ENCODE data around the gene HOXB6. TPM values are rescaled to one million over a fixed set of nuclear protein-coding genes. Genes with fewer than 3 reads are reported as not detected.

HOXB6 gene
- total and polyA plus RNA-seq, 9 donors = 0.25 to 10.3 (median 1.2) TPM

DNA sequence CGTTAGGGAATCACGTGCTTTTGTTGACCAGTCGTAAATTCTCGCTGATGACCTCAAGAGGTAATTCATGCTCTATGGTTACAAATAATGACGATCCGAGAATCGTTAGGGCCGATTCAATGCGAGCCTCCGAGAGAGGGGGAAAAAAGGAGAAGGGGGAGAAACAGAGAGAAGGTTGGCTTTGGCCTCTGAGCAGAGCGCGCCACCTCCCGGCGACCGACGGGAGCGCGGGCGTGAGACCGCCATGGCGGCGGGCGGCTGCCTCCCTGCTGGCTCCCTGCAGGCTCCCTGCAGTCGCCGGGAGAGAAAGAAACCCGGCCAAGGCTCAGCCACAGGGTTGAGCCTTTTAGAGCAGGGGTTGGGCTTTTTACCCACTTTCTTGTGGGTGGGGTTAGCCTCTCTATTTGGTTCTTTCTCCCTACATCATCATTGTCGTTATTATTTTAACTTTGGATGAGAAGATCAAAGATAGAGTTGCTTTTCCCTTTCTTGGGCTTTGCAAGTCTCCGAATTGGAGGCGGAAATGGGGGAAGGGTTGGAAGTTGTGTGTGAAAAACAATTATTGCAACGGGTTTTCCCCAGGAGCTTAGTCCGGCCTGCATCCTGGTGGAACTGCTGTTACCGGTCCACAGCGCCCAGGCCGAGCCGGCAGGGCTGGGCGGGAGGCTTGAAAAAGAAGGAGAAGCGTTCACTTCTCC lies 10.8 kb downstream of the HOXB6 start:
- intact Hi-C loops (cut with DNase I) = loop anchor here in 1 of 4 donors (10.0 kb wide), 1 partner anchor 239 kb away; no protein-coding TSS in a partner anchor
- peak in 2 of 5 donors; percentile 41 to 57 for DNase-seq
- no peaks in the 10 kb centered on the region for H3K4me1 ChIP-seq (ENCODE audit: insufficient read depth)

DNA sequence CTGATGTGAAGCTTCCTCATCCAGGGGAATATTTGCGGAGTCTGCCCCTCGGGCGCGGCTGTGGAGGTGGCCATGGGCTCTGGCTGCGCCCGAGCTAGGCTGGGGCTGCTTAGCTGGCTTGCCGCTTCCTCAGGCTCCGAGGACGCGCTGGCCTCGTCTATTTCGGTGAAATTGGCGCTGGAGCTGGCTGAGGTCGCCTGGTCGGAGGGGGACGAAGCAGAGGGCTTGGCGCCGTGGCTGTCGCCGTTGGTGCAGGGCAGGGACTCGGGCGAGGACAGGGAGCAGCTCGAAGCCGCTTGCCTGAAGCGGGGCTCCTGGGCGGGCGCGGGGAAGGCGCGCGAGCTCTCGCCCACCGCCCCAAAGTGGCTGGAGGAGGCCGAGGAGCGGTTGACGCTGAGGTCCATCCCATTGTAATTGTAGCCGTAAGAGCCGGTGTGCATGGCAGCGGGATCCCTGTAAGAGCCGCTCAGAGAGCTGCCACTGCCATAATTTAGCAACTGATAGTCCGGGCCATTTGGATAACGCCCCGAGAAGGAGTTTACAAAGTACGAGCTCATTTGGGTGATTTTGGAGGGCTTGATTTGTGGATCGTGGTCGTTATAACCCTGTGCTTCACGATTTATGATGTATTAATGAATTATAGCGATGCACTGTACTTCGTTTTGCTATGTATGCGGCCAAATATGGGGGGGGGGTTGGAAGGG lies 11.5 kb downstream of the HOXB6 start, which contains the start of gene HOXB5:
Gene HOXB5 (minus strand): TSS at position 654 of the 704 bp plus-strand sequence. CDS start 97 bp downstream, at position 557.
- H3K9me3 ChIP-seq = peaks cover 0 to 8% of the 10 kb centered on the region in 2 donors
- DNase-seq = no peak
- H3K4me1 ChIP-seq (ENCODE audit: insufficient read depth) = no peaks in the 10 kb centered on the region
- WGBS, 3 donors = 2 to 3% (median 2%) methylated on average over 50 of the region's 50 CpGs
- no peaks in the 10 kb centered on the region for H3K36me3 ChIP-seq
- H3K4me3 ChIP-seq = peak within 1 kb of the TSS; percentile 27
- no peak for TF ChIP-seq EP300 (IDR thresholded peaks at IDR 0.05)
- TF ChIP-seq, protein P1, sequence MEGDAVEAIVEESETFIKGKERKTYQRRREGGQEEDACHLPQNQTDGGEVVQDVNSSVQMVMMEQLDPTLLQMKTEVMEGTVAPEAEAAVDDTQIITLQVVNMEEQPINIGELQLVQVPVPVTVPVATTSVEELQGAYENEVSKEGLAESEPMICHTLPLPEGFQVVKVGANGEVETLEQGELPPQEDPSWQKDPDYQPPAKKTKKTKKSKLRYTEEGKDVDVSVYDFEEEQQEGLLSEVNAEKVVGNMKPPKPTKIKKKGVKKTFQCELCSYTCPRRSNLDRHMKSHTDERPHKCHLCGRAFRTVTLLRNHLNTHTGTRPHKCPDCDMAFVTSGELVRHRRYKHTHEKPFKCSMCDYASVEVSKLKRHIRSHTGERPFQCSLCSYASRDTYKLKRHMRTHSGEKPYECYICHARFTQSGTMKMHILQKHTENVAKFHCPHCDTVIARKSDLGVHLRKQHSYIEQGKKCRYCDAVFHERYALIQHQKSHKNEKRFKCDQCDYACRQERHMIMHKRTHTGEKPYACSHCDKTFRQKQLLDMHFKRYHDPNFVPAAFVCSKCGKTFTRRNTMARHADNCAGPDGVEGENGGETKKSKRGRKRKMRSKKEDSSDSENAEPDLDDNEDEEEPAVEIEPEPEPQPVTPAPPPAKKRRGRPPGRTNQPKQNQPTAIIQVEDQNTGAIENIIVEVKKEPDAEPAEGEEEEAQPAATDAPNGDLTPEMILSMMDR (IDR thresholded peaks at IDR 0.05) = no peak
- TF ChIP-seq POLR2A (IDR thresholded peaks at IDR 0.05) = no peak
- H3K27me3 ChIP-seq = peaks cover 2% of the 10 kb centered on the region
- H3K27ac ChIP-seq = no peak within 1 kb of the TSS
- intact Hi-C loops (cut with DNase I) = loop anchor here in 1 of 4 donors (10.0 kb wide), 1 partner anchor 238 kb away; no protein-coding TSS in a partner anchor

More for the DNA sequence above, 10.8 kb downstream of the HOXB6 start:
- Histone ChIP-seq H3K9me3 (peaks cover 0 to 8% of the 10 kb centered on the region in 2 donors), H3K27me3 (peaks cover 2% of the 10 kb centered on the region), H3K27ac (no peak overlapping the region), H3K36me3 (no peaks in the 10 kb centered on the region), H3K4me3 (peak overlapping the region; percentile 27)
- TF ChIP-seq, protein P1 (IDR thresholded peaks at IDR 0.05) = peak in 1 of 3 donors; percentile 21
- no peak for TF ChIP-seq EP300 (IDR thresholded peaks at IDR 0.05)
- no peak for TF ChIP-seq POLR2A (IDR thresholded peaks at IDR 0.05)
- 8 to 12% (median 12%) methylated on average over 37 of the region's 37 CpGs for WGBS, 3 donors

DNA sequence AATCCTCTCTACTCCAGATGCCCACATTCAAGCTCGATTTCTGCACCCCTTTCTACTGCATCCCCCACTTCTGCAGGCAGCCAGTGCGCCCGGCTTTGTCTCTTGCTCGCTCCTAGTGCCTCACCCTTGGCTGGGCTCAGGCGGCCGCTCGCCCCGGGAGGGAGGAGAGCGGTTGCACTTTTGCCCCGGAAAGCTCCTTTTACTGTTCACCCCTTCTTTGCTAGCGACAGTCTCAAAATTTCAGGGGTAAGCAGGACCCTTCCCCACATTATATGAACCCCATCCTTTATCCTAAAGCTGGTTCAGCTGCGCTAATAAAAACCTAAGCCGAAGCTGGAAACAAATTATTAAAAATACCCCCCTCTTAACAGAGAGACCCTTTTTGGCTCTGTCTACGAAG lies 12.2 kb downstream of the HOXB6 start:
- H3K27me3 ChIP-seq = peaks cover 2% of the 10 kb centered on the region
- peak overlapping the region; percentile 27 for H3K4me3 ChIP-seq
- H3K27ac ChIP-seq = no peak overlapping the region

DNA sequence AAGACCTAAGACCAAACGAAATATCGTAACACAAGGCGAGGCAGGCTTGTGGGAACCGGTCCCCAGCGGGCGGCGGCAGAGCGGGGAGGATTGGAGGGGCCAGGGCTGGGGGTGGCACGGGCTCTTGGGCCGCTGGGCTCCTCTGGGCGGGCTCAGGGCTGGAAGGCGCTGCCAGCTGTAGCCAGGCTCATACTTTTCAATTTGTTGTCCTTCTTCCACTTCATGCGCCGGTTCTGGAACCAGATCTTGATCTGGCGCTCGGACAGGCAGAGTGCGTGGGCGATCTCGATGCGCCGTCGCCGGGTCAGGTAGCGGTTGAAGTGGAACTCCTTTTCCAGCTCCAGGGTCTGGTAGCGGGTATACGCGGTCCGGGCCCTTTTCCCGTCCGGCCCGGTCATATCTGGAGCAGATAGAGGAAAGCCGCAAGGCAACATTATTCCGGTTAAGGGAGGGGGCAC lies 12.7 kb downstream of the HOXB6 start:
- no peak for TF ChIP-seq POLR2A (IDR thresholded peaks at IDR 0.05)
- TF ChIP-seq EP300 (IDR thresholded peaks at IDR 0.05) = no peak
- TF ChIP-seq, protein P1 (IDR thresholded peaks at IDR 0.05) = no peak
- 19 to 31% (median 22%) methylated on average over 33 of the region's 33 CpGs for WGBS, 3 donors
- intact Hi-C loops (cut with DNase I) = loop anchor here in 1 of 4 donors (10.0 kb wide), 1 partner anchor 237 kb away; no protein-coding TSS in a partner anchor
- no peaks in the 10 kb centered on the region for H3K36me3 ChIP-seq
- no peaks in the 10 kb centered on the region for H3K4me1 ChIP-seq (ENCODE audit: insufficient read depth)
- no peak overlapping the region for H3K27ac ChIP-seq
- H3K4me3 ChIP-seq = no peak overlapping the region
- H3K27me3 ChIP-seq = peaks cover 2% of the 10 kb centered on the region
- no peak for DNase-seq
- peaks cover 0 to 8% of the 10 kb centered on the region in 2 donors for H3K9me3 ChIP-seq

More for the DNA sequence above, 12.2 kb downstream of the HOXB6 start:
- Histone ChIP-seq H3K36me3 (no peaks in the 10 kb centered on the region), H3K4me1 (ENCODE audit: insufficient read depth) (no peaks in the 10 kb centered on the region), H3K9me3 (peaks cover 0 to 8% of the 10 kb centered on the region in 2 donors)
- no peak for DNase-seq
- WGBS, 3 donors = 10 to 17% (median 14%) methylated on average over 14 of the region's 14 CpGs
- TF ChIP-seq, protein P1 (IDR thresholded peaks at IDR 0.05) = no peak
- no peak for TF ChIP-seq EP300 (IDR thresholded peaks at IDR 0.05)
- TF ChIP-seq POLR2A (IDR thresholded peaks at IDR 0.05) = no peak
- intact Hi-C loops (cut with DNase I) = loop anchor here in 1 of 4 donors (10.0 kb wide), 1 partner anchor 238 kb away; no protein-coding TSS in a partner anchor

All from ovary (tissue), 9 donors.